IMR-90 (cell line): ENCODE results near the gene HHLA2. TPM values are rescaled to one million over a fixed set of nuclear protein-coding genes. Genes with fewer than 3 reads are reported as not detected.

ENCODE experiments used
- ATAC-seq: fragments of 200-7000 bp; cut with Tn5 transposase; 2 replicates; pipeline ENCODE4 v1.9.1; 2020; ENCODE audit warnings: low read depth, mild to moderate bottlenecking, moderate library complexity
- BruUV-seq: library from RNA; stranded (reverse); fragments of 400-500 nt; replicated peaks from 2 replicates; lab custom pipeline; 2021; lab: Mats Ljungman, UMichigan
- CTCF ChIA-PET: fragments of 300-600 bp; formaldehyde crosslinking; extraction: SDS; loops from one replicate; lab custom pipeline; 2021; ENCODE audit warnings: antibody characterized with exemption; lab: Yijun Ruan, JAX
- POLR2A ChIA-PET: fragments of 300-600 bp; sonication (Branson Sonifier 250); formaldehyde crosslinking; loops from one replicate; lab custom pipeline; 2022; ENCODE audit warnings: antibody characterized with exemption; ENCODE audit not compliant: unreplicated experiment; lab: Charles Lee
- DNase-seq: peaks from one replicate; pipeline ENCODE4 v3.0.0; 2013
- H2AFZ ChIP-seq: replicated peaks from 2 replicates; pipeline ENCODE3; 2013; ENCODE audit warnings: low read length, mild to moderate bottlenecking; ENCODE audit not compliant: poor library complexity
- H2AK5ac ChIP-seq: 2 replicates; pipeline ENCODE4 v1.6.1; 2013; ENCODE audit warnings: low read depth, low read length, inconsistent platforms
- H2AK9ac ChIP-seq: replicated peaks from 2 replicates; pipeline ENCODE3; 2013; ENCODE audit warnings: mild to moderate bottlenecking, low read depth, low read length, moderate library complexity; ENCODE audit not compliant: poor library complexity
- H2BK120ac ChIP-seq: 2 replicates; pipeline ENCODE4 v1.6.1; 2013; ENCODE audit warnings: low read depth, low read length, inconsistent platforms
- H2BK15ac ChIP-seq: 3 replicates; pipeline ENCODE4 v1.6.1; 2013; ENCODE audit warnings: low read depth, low read length, inconsistent platforms
- H2BK20ac ChIP-seq: 2 replicates; pipeline ENCODE4 v1.6.1; 2013; ENCODE audit warnings: low read depth, mild to moderate bottlenecking, inconsistent platforms, low read length, moderate library complexity
- H2BK5ac ChIP-seq: 2 replicates; pipeline ENCODE4 v1.6.1; 2013; ENCODE audit warnings: mild to moderate bottlenecking, low read depth, low read length, inconsistent platforms; ENCODE audit not compliant: poor library complexity, severe bottlenecking
- H3K14ac ChIP-seq: replicated peaks from 2 replicates; pipeline ENCODE4 v1.6.1; 2013; ENCODE audit warnings: low read depth, low read length, inconsistent platforms
- H3K18ac ChIP-seq: 2 replicates; pipeline ENCODE4 v1.6.1; 2013; ENCODE audit warnings: low read depth, low read length, control low read depth
- H3K23ac ChIP-seq: 2 replicates; pipeline ENCODE4 v1.6.1; 2013; ENCODE audit warnings: low read depth, low read length, inconsistent platforms
- H3K27ac ChIP-seq: 2 replicates; pipeline ENCODE4 v1.5.1; 2013; ENCODE audit warnings: mild to moderate bottlenecking, control low read depth, low read length; ENCODE audit not compliant: insufficient read depth
- H3K27me3 ChIP-seq: 2 replicates; pipeline ENCODE4 v1.6.1; 2013; ENCODE audit warnings: low read length; ENCODE audit not compliant: control insufficient read depth, insufficient read depth
- H3K36me3 ChIP-seq: 2 replicates; pipeline ENCODE4 v1.6.1; 2013; ENCODE audit warnings: low read length, mixed read lengths; ENCODE audit not compliant: control insufficient read depth, insufficient read depth
- H3K4ac ChIP-seq: 2 replicates; pipeline ENCODE4 v1.6.1; 2013; ENCODE audit warnings: low read depth, low read length, inconsistent platforms
- H3K4me1 ChIP-seq: 2 replicates; pipeline ENCODE4 v1.6.1; 2013; ENCODE audit warnings: low read length, mixed read lengths; ENCODE audit not compliant: control insufficient read depth, insufficient read depth
- H3K4me2 ChIP-seq: 2 replicates; pipeline ENCODE4 v1.6.1; 2013; ENCODE audit warnings: low read depth, mild to moderate bottlenecking, control low read depth, low read length, moderate library complexity
- H3K4me3 ChIP-seq: 2 replicates; pipeline ENCODE4 v1.5.1; 2013; ENCODE audit warnings: low read depth, mild to moderate bottlenecking, control low read depth, low read length, moderate library complexity; ENCODE audit not compliant: insufficient read depth
- H3K56ac ChIP-seq: 2 replicates; pipeline ENCODE4 v1.6.1; 2013; ENCODE audit warnings: low read length, inconsistent platforms; ENCODE audit not compliant: insufficient read depth; ENCODE audit errors: extremely low read depth
- H3K79me1 ChIP-seq, 2 experiments: 2 replicates each; pipeline ENCODE4 v1.6.1; 2013; ENCODE audit warnings: low read length in 2 of 2, inconsistent platforms in 1 of 2, low read depth in 1 of 2
- H3K9ac ChIP-seq: 2 replicates; pipeline ENCODE4 v1.6.1; 2013; ENCODE audit warnings: low read depth, low read length, control low read depth
- H3K9me1 ChIP-seq: 2 replicates; pipeline ENCODE4 v1.6.1; 2013; ENCODE audit warnings: low read length, inconsistent platforms; ENCODE audit not compliant: insufficient read depth
- H3K9me3 ChIP-seq: 2 replicates; pipeline ENCODE4 v1.6.1; 2013; ENCODE audit warnings: low read length; ENCODE audit not compliant: control insufficient read depth, insufficient read depth
- H4K20me1 ChIP-seq: 2 replicates; pipeline ENCODE4 v1.6.1; 2013; ENCODE audit warnings: low read length, inconsistent platforms; ENCODE audit not compliant: insufficient read depth
- H4K5ac ChIP-seq: 2 replicates; pipeline ENCODE4 v1.6.1; 2013; ENCODE audit warnings: mild to moderate bottlenecking, low read depth, low read length, control low read depth
- H4K8ac ChIP-seq, 2 experiments: 2 replicates each; pipeline ENCODE4 v1.6.1; 2013; ENCODE audit warnings: low read depth in 2 of 2, low read length in 2 of 2, control low read depth in 1 of 2, inconsistent platforms in 1 of 2
- H4K91ac ChIP-seq: 2 replicates; pipeline ENCODE4 v1.6.1; 2013; ENCODE audit warnings: low read depth, low read length, inconsistent platforms; ENCODE audit not compliant: insufficient read depth
- BHLHE40 ChIP-seq: fragments of 150-350 bp; IDR thresholded peaks from 2 replicates; pipeline ENCODE4 v1.6.1; 2016; ENCODE audit warnings: mild to moderate bottlenecking, low read depth, low read length
- CEBPB ChIP-seq: IDR thresholded peaks from 2 replicates; pipeline ENCODE4 v1.6.1; 2012; ENCODE audit warnings: low read depth, low read length, improper control_type of control experiment
- CHD1 ChIP-seq: IDR thresholded peaks from 2 replicates; pipeline ENCODE4 v1.6.1; 2012; ENCODE audit warnings: low read depth, low read length, improper control_type of control experiment
- FOS ChIP-seq: fragments of 150-350 bp; IDR thresholded peaks from 2 replicates; pipeline ENCODE4 v1.6.1; 2016; ENCODE audit warnings: low read depth, low read length
- MAFK ChIP-seq: IDR thresholded peaks from 2 replicates; pipeline ENCODE4 v1.6.1; 2012; ENCODE audit warnings: low read depth, low read length, improper control_type of control experiment
- MAZ ChIP-seq: IDR thresholded peaks from 2 replicates; pipeline ENCODE4 v1.6.1; 2012; ENCODE audit warnings: low read depth, mild to moderate bottlenecking, low read length, improper control_type of control experiment, moderate library complexity, borderline replicate concordance
- MXI1 ChIP-seq: IDR thresholded peaks from 2 replicates; pipeline ENCODE4 v1.6.1; 2012; ENCODE audit warnings: low read depth, mild to moderate bottlenecking, low read length, moderate library complexity, borderline replicate concordance
- NFE2L2 ChIP-seq: fragments of 150-350 bp; IDR thresholded peaks from 2 replicates; pipeline ENCODE4 v1.6.1; 2016; ENCODE audit warnings: low read depth, mild to moderate bottlenecking, low read length
- POLR2A ChIP-seq: IDR thresholded peaks from 2 replicates; pipeline ENCODE4 v1.6.1; 2012; ENCODE audit warnings: mild to moderate bottlenecking, low read depth, low read length
- RAD21 ChIP-seq: IDR thresholded peaks from 2 replicates; pipeline ENCODE4 v1.6.1; 2012; ENCODE audit warnings: low read length, improper control_type of control experiment
- RCOR1 ChIP-seq: IDR thresholded peaks from 2 replicates; pipeline ENCODE4 v1.6.1; 2012; ENCODE audit warnings: mild to moderate bottlenecking, low read length, improper control_type of control experiment; ENCODE audit not compliant: insufficient replicate concordance
- RFX5 ChIP-seq: IDR thresholded peaks from 2 replicates; pipeline ENCODE4 v1.8.0; 2012; ENCODE audit warnings: low read depth, mild to moderate bottlenecking, low read length, moderate library complexity
- SMC3 ChIP-seq: fragments of 150-350 bp; IDR thresholded peaks from 2 replicates; pipeline ENCODE4 v1.6.1; 2016; ENCODE audit warnings: low read depth, mild to moderate bottlenecking, antibody characterized with exemption, low read length, moderate library complexity
- dilution Hi-C: fragments of 300-500 bp; cut with HindIII; formaldehyde crosslinking; loops from one replicate; pipeline ENCODE4 v1.14.3; 2018; ENCODE audit warnings: low sequenced_read_pairs; ENCODE audit not compliant: unreplicated experiment
- in situ Hi-C: fragments of 300-500 bp; cut with MboI; formaldehyde crosslinking; loops from 3 replicates; pipeline ENCODE4 v1.14.3; 2019; ENCODE audit warnings: low sequenced_read_pairs, inconsistent platforms, mixed read lengths
- intact Hi-C: fragments of 100-400 bp; cut with micrococcal nuclease; formaldehyde crosslinking; loops from 2 replicates; pipeline ENCODE4 v1.10.0; 2022
- polyA plus RNA-seq, 3 experiments: library from polyadenylated mRNA; depleted of rRNA; stranded (reverse); fragments of >200 nt; gene quantifications; 2 replicates each; pipeline ENCODE4 v1.2.3, GENCODE V29; 2012; ENCODE audit warnings: low replicate concordance in 1 of 3
- total RNA-seq: library from RNA; depleted of rRNA; stranded (reverse); fragments of >200 nt; gene quantifications from 2 replicates; pipeline ENCODE4 v1.2.3, GENCODE V29; 2012
- TF ChIP-seq, protein P1 (sequence below): conservative IDR thresholded peaks from 2 replicates; pipeline ENCODE4 v1.5.1; 2012; ENCODE audit warnings: mild to moderate bottlenecking, low read depth, low read length, improper control_type of control experiment
- TF ChIP-seq, protein P2 (sequence below): fragments of 150-350 bp; IDR thresholded peaks from 2 replicates; pipeline ENCODE4 v1.6.1; 2017; ENCODE audit warnings: mild to moderate bottlenecking, antibody characterized with exemption, low read length, low read depth
- TF ChIP-seq, protein P3 (sequence below): fragments of 150-350 bp; IDR thresholded peaks from 2 replicates; pipeline ENCODE4 v1.6.1; 2016; ENCODE audit warnings: low read depth, mild to moderate bottlenecking, low read length, moderate library complexity, borderline replicate concordance

Gene HHLA2
- total and polyA plus RNA-seq, 2 of the 4 experiments (the other 2 are of a cell fraction): not detected

DNA sequence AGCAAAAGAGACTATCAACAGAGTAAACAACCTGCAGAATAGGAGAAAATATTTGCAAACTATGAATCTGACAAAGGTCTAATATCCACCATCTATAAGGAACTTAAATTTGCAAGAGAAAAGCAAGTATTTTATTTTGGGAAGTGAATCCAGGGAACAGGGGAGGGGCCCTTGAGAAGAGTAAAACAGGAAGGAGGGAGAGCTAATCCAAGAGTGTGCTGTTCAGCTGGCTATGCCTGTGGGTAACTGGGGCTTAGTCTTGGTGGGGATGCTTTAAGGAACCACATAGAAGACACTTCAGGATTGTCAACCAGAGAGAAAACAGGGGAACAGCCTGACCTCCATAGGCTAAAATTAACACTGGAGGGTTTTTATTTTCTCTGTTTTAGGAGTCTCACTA is 3.9 kb upstream of the HHLA2 start:
- no peak overlapping the region for H3K56ac ChIP-seq
- H4K8ac ChIP-seq: no peak overlapping the region
- H4K20me1 ChIP-seq: no peaks in the 10 kb centered on the region
- POLR2A ChIA-PET: no interaction called here
- dilution Hi-C loops: no loop called here
- no peak overlapping the region for H2BK20ac ChIP-seq
- no peak overlapping the region for H2AFZ ChIP-seq
- in situ Hi-C loops: no loop called here
- no peak overlapping the region for H2BK15ac ChIP-seq
- H3K18ac ChIP-seq: no peak overlapping the region
- no peak overlapping the region for H2BK5ac ChIP-seq
- no peak overlapping the region for H3K27ac ChIP-seq
- no peak overlapping the region for H2AK9ac ChIP-seq
- CTCF ChIA-PET: no interaction called here
- no peak overlapping the region for H3K4ac ChIP-seq
- H2BK120ac ChIP-seq: no peak overlapping the region
- H3K14ac ChIP-seq: no peak overlapping the region
- no peak overlapping the region for H3K4me3 ChIP-seq
- DNase-seq: no peak
- no peaks in the 10 kb centered on the region for H3K36me3 ChIP-seq
- H3K27me3 ChIP-seq: no peaks in the 10 kb centered on the region
- no peak overlapping the region for H3K4me2 ChIP-seq
- TF ChIP-seq MAZ (no peak), MXI1 (no peak), NFE2L2 (no peak), CHD1 (no peak), RFX5 (no peak), RAD21 (no peak), CEBPB (no peak), POLR2A (no peak), SMC3 (no peak), MAFK (no peak), FOS (no peak), BHLHE40 (no peak), RCOR1 (no peak)
- TF ChIP-seq, protein P1, sequence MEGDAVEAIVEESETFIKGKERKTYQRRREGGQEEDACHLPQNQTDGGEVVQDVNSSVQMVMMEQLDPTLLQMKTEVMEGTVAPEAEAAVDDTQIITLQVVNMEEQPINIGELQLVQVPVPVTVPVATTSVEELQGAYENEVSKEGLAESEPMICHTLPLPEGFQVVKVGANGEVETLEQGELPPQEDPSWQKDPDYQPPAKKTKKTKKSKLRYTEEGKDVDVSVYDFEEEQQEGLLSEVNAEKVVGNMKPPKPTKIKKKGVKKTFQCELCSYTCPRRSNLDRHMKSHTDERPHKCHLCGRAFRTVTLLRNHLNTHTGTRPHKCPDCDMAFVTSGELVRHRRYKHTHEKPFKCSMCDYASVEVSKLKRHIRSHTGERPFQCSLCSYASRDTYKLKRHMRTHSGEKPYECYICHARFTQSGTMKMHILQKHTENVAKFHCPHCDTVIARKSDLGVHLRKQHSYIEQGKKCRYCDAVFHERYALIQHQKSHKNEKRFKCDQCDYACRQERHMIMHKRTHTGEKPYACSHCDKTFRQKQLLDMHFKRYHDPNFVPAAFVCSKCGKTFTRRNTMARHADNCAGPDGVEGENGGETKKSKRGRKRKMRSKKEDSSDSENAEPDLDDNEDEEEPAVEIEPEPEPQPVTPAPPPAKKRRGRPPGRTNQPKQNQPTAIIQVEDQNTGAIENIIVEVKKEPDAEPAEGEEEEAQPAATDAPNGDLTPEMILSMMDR: no peak
- TF ChIP-seq, protein P2, sequence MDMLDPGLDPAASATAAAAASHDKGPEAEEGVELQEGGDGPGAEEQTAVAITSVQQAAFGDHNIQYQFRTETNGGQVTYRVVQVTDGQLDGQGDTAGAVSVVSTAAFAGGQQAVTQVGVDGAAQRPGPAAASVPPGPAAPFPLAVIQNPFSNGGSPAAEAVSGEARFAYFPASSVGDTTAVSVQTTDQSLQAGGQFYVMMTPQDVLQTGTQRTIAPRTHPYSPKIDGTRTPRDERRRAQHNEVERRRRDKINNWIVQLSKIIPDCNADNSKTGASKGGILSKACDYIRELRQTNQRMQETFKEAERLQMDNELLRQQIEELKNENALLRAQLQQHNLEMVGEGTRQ: no peak
- TF ChIP-seq, protein P3, sequence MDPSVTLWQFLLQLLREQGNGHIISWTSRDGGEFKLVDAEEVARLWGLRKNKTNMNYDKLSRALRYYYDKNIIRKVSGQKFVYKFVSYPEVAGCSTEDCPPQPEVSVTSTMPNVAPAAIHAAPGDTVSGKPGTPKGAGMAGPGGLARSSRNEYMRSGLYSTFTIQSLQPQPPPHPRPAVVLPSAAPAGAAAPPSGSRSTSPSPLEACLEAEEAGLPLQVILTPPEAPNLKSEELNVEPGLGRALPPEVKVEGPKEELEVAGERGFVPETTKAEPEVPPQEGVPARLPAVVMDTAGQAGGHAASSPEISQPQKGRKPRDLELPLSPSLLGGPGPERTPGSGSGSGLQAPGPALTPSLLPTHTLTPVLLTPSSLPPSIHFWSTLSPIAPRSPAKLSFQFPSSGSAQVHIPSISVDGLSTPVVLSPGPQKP: no peak
- H4K5ac ChIP-seq: no peak overlapping the region
- no peaks in the 10 kb centered on the region for H3K9me1 ChIP-seq
- H2AK5ac ChIP-seq: no peak overlapping the region
- no peak for ATAC-seq
- no peak overlapping the region for H3K9ac ChIP-seq
- no peak overlapping the region for H4K91ac ChIP-seq
- intact Hi-C loops: no loop called here
- H3K79me1 ChIP-seq: no peaks in the 10 kb centered on the region
- no peak overlapping the region for H3K23ac ChIP-seq
- H3K4me1 ChIP-seq: no peaks in the 10 kb centered on the region
- H3K9me3 ChIP-seq: no peaks in the 10 kb centered on the region
- no TSS peak for BruUV-seq
